DOHH2 (cell line): ENCODE measurements around the gene FDXACB1.

ENCODE experiments used
- H3F3A ChIP-seq: fragments of 200-600 bp; sonication (generic), shearing (Covaris generic); 2 replicates; pipeline ENCODE4 v1.6.0; 2016; ENCODE audit warnings: antibody characterized with exemption, mild to moderate bottlenecking; ENCODE audit not compliant: control insufficient read depth, insufficient read depth
- H3K27ac ChIP-seq: fragments of 200-600 bp; sonication (generic); 2 replicates; pipeline ENCODE4 v1.5.1; 2014; ENCODE audit warnings: low read depth, mild to moderate bottlenecking, low read length, moderate library complexity
- H3K27me3 ChIP-seq: fragments of 200-600 bp; sonication (generic); 2 replicates; pipeline ENCODE4 v1.6.1; 2014; ENCODE audit warnings: mild to moderate bottlenecking, low read length, mixed read lengths; ENCODE audit not compliant: control insufficient read depth
- H3K36me3 ChIP-seq: fragments of 200-600 bp; sonication (generic); 2 replicates; pipeline ENCODE4 v1.6.1; 2014; ENCODE audit warnings: mild to moderate bottlenecking, low read length, moderate library complexity, mixed read lengths; ENCODE audit not compliant: control insufficient read depth
- H3K4me1 ChIP-seq: fragments of 200-600 bp; sonication (generic); 2 replicates; pipeline ENCODE4 v1.6.1; 2014; ENCODE audit warnings: mild to moderate bottlenecking, low read length, mixed read lengths; ENCODE audit not compliant: control insufficient read depth
- H3K4me2 ChIP-seq: fragments of 200-600 bp; sonication (generic); 2 replicates; pipeline ENCODE4 v1.6.0; 2014; ENCODE audit warnings: mild to moderate bottlenecking, low read length, moderate library complexity
- H3K4me3 ChIP-seq: fragments of 200-600 bp; sonication (generic); 2 replicates; pipeline ENCODE4 v1.5.1; 2014; ENCODE audit warnings: mild to moderate bottlenecking, low read length, mixed read lengths
- H3K79me2 ChIP-seq: fragments of 200-600 bp; sonication (generic); 2 replicates; pipeline ENCODE4 v1.6.1; 2014; ENCODE audit warnings: mild to moderate bottlenecking, low read length, mixed read lengths; ENCODE audit not compliant: control insufficient read depth
- H3K9me2 ChIP-seq: fragments of 200-600 bp; sonication (generic); replicated peaks from 2 replicates; pipeline ENCODE4 v1.6.1; 2014; ENCODE audit warnings: mild to moderate bottlenecking, low read length, mixed read lengths; ENCODE audit not compliant: control insufficient read depth
- H3K9me3 ChIP-seq: fragments of 200-600 bp; sonication (generic); 2 replicates; pipeline ENCODE4 v1.6.1; 2014; ENCODE audit warnings: antibody characterized with exemption, low read length, mixed read lengths; ENCODE audit not compliant: control insufficient read depth, insufficient read depth
- H4K20me1 ChIP-seq: fragments of 200-600 bp; sonication (generic); 2 replicates; pipeline ENCODE4 v1.6.0; 2014; ENCODE audit warnings: low read depth, mild to moderate bottlenecking, antibody characterized with exemption, low read length, moderate library complexity; ENCODE audit not compliant: control insufficient read depth, insufficient read depth
- CTCF ChIP-seq: fragments of 200-600 bp; sonication (generic); IDR thresholded peaks from one replicate; pipeline ENCODE4 v1.5.1; 2014; ENCODE audit warnings: antibody characterized with exemption, mild to moderate bottlenecking, low read depth, low read length; ENCODE audit not compliant: poor library complexity, severe bottlenecking
- EZH2phosphoT487 ChIP-seq: fragments of 200-600 bp; sonication (generic); IDR thresholded peaks from 2 replicates; pipeline ENCODE4 v1.6.1; 2017; ENCODE audit warnings: borderline replicate concordance, mild to moderate bottlenecking, antibody characterized with exemption, low read length, moderate library complexity, mixed read lengths

FDXACB1 gene

GRCh38 chr11:111826322-111826950, 52.5 kb downstream of the FDXACB1 start:
- Histone ChIP-seq H3F3A (no peaks in the 10 kb centered on the region), H3K9me3 (no peaks in the 10 kb centered on the region), H3K79me2 (no peaks in the 10 kb centered on the region), H3K4me1 (no peaks in the 10 kb centered on the region), H3K4me3 (no peak overlapping the region), H3K27me3 (no peaks in the 10 kb centered on the region), H3K4me2 (no peak overlapping the region), H3K36me3 (peaks cover 10% of the 10 kb centered on the region), H4K20me1 (no peaks in the 10 kb centered on the region), H3K9me2 (no peaks in the 10 kb centered on the region), H3K27ac (no peak overlapping the region)
- TF ChIP-seq EZH2phosphoT487 (no peak), CTCF (no peak)
